Coronary artery (tissue), 2 donors: ENCODE measurements around the gene CFAP57.

Experiments used
- DNase-seq: peaks from one replicate; pipeline ENCODE4 v3.0.0-alpha.2; 2017; ENCODE audit warnings: low spot score
- H3K27ac ChIP-seq, 2 donors: fragments of 200-600 bp; sonication (generic); one replicate each; pipeline ENCODE4 v1.5.1; 2016 to 2019
- H3K4me3 ChIP-seq: fragments of 200-600 bp; sonication (generic); 2 replicates; pipeline ENCODE4 v1.5.1; 2016; ENCODE audit warnings: mild to moderate bottlenecking, moderate library complexity
- CTCF ChIP-seq: fragments of 200-600 bp; sonication (generic); IDR thresholded peaks from one replicate; pipeline ENCODE4 v1.5.1; 2019; ENCODE audit warnings: antibody characterized with exemption

Gene CFAP57

GRCh38 chr1:43294761-43295160, 122.6 kb downstream of the CFAP57 start:
- no peak for DNase-seq
- Histone ChIP-seq H3K27ac (peak overlapping the region; percentile 40 to 60), H3K4me3 (no peak overlapping the region)
- TF ChIP-seq CTCF, result no peak

DNA sequence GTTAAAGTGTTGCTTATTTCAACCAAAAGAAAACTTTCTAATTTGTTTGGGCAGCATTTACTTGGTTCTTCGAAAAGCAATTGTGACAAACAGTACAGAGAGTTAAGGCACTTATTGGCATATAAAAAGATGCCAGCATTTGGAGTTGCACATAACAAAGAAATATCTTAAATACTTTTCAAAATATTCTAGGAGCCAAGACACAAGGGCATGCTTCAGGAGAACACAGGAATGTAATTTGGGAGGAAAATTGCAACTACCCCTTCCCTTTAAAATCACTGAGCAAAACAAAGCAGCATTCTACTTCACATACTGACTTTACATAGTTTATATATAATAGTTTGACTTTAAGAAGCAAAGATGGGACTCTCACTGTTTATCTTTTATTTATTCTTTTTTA, 124.1 kb downstream of the CFAP57 start:
- no peak for DNase-seq
- peak overlapping the region; percentile 16 to 60 for H3K27ac ChIP-seq
- no peak for TF ChIP-seq CTCF
- H3K4me3 ChIP-seq, result no peak overlapping the region

GRCh38 chr1:43298055-43298454, 125.9 kb downstream of the CFAP57 start:
- no peak for TF ChIP-seq CTCF
- Histone ChIP-seq H3K27ac (no peak overlapping the region), H3K4me3 (no peak overlapping the region)
- DNase-seq, result no peak

DNA sequence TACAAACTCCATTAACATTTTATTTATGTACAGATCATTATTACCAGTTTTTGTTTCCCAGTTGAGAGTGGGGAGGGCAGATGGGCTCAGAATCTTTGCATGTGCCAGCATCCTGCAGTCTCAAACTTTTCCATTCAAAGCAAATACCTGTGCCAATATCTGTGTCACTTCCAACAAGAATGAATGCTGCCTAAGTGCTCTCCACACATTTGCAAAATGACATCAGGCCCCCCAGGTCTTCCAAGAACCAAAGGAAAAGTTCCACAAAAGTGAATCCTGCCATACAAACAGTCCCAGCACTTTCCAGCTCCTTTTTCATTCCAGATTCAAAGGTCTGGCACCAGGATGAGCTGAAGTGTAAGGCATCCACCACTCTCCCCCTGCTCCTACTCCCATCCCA, 127.0 kb downstream of the CFAP57 start:
- DNase-seq, result no peak
- no peak for TF ChIP-seq CTCF
- H3K4me3 ChIP-seq, result no peak overlapping the region
- peak overlapping the region in 1 of 2 donors; percentile 64 for H3K27ac ChIP-seq

GRCh38 chr1:43300378-43301094, 128.4 kb downstream of the CFAP57 start, which contains the start of gene TIE1:
Gene TIE1 (plus strand): TSS chr1:43300982. CDS start chr1:43301072, 90 bp downstream.
- no peak for TF ChIP-seq CTCF
- Histone ChIP-seq H3K4me3 (peak within 1 kb of the TSS; percentile 44), H3K27ac (peak within 1 kb of the TSS; percentile 14 to 64)
- DNase-seq, result no peak

- Histone ChIP-seq H3K27ac (no peak overlapping the region), H3K4me3 (peak overlapping the region; percentile 44)
- no peak for DNase-seq
- TF ChIP-seq CTCF, result no peak
Observed at GRCh38 chr1:43302201-43302600, 130.1 kb downstream of the CFAP57 start.
